GM18502 (cell line): ENCODE data around the gene KRT83.

ENCODE experiments used
- ATAC-seq: cut with Tn5 transposase; IDR thresholded peaks from one replicate; pipeline ENCODE4 v1.9.1; 2021; ENCODE audit warnings: mild to moderate bottlenecking; ENCODE audit not compliant: unreplicated experiment, poor library complexity

Gene KRT83

DNA sequence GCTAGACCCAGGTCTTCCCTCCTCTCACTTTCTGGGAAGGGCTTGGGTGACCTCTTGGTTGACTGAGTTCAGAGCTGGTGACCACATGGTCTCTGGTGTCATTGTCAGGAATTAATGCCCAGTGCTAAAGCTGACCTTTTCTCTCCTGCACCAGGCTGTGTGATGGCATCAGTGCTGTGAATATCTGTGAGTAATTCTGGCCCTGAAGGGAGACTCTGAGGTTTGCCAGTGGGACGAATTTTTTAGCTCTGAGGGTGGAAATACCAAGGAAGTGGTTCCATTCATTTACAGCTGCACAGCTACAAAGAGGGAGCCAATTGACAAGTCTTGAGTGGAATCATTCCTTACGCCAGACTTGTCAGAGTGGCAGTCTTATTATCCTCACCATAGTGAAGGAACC, 53.0 kb downstream of the KRT83 start:
- ATAC-seq: no peak

DNA sequence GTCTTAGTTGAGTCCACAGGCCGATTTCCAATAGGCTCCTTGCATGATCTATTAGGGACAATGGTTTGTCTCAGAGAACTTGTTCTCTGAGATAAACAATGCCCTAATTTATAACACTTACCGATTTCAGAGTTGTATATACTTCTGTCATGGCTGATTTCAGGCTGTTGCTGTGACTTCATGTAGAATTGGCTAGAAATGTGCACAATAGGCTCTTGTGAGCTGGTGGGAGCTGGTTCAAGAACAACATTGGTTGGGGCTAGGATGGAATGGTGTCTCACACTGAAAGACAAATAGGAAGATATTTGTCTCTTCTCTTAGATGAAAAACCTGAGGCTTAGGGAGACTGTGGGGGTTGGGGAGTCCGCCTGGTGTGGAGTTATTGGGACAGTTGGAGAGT, 53.5 kb downstream of the KRT83 start:
- ATAC-seq: no peak

DNA sequence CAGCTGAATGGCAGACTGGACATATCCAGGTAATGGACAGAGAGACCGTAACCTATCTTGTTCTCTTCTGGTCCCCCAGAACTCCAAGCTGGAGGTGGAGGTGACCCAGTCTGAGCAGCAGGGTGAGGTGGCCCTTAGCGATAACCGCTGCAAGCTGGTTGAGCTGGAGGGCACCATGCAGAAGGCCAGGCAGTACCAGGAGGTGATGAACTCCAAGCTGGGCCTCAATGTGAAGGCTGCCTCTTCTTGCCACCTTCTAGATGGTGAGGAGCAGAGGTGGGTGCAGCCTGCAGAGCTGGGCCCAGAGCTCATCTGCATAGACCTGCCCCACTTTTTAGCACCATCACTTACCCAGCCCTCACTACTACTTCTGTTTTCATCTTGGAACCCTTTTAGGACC, 53.9 kb downstream of the KRT83 start:
- no peak for ATAC-seq

DNA sequence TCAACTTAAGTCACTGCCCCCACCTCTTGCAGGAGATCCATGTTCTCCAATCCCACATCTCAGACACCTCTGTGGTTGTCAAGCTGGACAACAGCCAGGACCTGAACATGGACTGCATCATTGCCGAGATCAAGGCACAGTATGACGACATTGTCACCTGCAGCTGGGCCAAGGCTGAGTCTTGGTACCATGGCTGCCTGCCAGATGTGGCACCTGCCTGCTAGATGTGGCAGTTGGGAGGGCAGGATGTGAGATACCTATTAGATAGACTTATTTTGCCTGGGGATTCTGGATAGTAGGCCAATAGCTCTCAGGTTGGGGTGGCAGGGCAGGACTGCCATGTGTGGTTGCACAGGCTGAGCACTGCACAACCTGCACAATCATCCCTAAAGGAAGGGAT, 54.7 kb downstream of the KRT83 start:
- ATAC-seq: no peak

DNA sequence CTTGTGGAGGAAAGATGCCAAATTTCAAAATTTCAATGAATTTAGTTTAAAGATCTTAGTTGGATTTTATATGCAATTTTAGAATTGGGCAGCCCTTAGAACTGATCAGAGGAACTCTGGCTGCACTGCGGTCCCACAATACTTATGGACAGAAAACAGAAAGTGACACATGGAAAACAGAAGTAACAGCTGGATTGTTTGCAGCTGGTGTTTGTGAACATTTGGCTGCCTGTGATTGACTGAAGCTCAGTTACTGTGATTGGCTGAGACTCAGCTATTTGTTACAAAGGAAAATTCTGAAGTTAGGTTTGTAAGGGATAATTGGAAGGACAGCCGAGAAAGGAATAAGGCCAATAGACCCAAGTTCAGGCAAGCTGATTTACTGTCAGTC, 56.8 kb downstream of the KRT83 start:
- no peak for ATAC-seq
